D341Med (cell line): ENCODE measurements around the gene FCRLB.
"Not testable (repeated sequence)": the region's sequence is repeated elsewhere in the genome, so short reads cannot be mapped to it uniquely, and the experiment has no call there.

ENCODE experiments used
- DNase-seq: peaks from one replicate; pipeline ENCODE4 v3.0.0; 2012; ENCODE audit warnings: low spot score

FCRLB gene

DNA sequence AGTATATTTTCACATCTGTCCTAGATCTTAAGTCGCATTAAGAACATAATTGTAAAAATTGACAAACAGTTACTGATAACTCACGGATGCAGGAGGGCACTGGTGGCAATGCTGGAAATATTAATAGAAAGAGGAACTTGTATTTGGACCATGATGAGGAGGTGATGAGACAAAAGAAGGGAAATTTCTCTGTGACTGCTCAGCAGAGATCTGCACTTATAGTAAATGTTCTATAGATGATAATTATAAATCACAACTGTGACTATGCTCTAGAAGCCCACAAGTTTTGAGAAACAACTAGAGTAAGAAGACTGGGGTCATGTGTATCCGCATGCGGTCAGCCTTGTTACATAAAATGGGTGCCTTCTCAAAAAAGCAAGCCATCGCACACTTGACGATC, 19.6 kb downstream of the FCRLB start:
- DNase-seq = no peak

DNA sequence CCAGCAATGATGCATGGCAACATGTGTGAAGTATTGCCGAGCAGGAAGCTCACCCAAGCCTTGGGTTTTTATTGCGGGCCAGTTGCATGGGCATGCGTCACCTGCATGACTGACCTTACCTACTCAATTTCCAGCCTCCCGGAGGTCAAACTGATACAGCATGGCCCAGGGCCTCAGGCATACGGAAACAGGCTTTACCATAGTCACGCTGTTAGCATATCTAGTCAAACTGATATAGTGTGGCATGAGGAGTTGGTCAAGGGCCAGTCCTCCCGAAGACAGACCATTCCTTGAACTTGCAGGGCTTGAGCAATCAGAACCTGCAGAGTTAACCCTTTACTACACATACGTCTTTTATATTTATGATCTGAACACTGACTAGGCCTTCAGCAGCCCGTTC, 21.9 kb downstream of the FCRLB start:
- DNase-seq = no peak

DNA sequence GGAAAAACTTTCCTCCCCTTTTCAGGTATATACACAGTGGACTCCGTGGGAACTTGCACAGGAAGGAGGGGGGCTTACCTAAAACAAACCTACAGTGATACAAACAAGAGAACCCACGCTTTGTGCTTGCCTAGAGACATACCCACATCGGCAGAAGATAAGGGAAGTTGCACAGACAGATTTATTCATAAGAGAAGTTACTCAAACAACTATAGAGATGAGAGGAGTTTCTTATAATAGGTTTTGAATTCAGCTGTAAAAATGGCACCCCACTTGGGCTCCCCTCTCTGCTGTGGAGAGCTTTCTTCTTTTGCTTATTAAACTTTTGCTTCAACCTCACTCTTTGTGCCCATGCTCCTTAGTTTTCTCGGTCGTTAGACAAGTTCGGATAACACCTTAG, 26.5 kb downstream of the FCRLB start:
- no peak for DNase-seq

DNA sequence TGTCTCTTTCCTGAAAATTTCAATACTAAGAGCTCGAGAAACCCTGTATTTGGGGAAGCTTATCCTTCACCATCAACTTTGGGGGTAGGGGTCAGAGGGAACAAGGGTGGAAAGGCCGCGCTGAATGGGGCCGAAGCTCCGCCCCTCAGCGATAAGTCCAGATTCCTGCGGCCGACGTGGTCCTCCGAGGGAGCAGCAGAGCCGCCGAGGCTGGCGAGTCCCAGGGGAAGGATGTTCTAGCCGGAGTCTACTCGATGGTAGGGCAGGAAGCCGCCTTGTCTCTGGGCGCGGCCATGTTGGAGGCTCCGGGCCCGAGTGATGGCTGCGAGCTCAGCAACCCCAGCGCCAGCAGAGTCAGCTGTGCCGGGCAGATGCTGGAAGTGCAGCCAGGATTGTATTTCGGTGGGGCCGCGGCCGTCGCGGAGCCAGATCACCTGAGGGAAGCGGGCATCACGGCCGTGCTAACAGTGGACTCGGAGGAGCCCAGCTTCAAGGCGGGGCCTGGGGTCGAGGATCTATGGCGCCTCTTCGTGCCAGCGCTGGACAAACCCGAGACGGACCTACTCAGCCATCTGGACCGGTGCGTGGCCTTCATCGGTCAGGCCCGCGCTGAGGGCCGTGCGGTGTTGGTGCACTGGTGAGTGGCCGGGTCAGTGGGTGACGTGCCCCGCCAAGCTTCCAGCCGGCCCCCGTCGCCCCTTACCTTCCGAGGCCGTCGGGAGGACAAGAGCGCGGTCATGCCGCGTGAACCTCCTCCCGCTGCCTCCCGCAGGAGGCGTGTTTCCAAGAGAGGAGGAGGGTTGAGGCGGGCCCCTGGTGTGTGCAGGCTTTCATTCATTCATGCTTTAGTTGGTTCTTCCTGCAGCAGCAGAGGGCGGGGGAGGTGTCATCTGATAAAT, 28.4 kb downstream of the FCRLB start, which contains the start of gene DUSP12:
DUSP12 (plus strand) TSS at position 278 of the 899 bp plus-strand sequence; CDS start at position 294, 16 bp downstream.
- peak; percentile 96 for DNase-seq

DNA sequence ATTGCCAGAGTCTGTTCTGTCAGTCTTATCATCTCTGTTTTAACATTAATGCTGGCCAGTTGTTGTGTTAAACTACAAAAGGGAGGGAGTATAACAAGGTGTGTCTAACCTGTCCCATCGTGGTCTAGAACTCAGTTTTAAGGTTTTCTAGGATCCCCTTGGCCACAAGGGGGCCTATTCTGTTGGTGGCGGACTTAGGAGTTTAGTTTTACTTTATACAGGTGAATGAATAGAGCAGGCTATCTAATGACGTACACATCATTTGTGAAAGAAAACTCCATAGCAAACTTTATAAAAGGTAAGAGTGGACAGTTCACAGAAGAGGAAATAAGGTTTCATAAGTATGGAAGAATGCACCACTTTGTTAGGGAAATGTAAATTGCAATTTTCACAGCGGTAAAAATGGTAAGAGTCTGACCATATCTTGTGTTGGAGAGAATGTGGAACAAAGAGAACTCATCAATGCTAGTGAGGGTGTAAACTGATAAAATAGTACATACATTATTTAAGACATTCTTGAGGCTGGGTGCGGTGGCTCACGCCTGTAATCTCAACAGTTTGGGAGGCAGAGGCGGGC, 42.3 kb downstream of the FCRLB start:
- DNase-seq = peak; percentile 51

DNA sequence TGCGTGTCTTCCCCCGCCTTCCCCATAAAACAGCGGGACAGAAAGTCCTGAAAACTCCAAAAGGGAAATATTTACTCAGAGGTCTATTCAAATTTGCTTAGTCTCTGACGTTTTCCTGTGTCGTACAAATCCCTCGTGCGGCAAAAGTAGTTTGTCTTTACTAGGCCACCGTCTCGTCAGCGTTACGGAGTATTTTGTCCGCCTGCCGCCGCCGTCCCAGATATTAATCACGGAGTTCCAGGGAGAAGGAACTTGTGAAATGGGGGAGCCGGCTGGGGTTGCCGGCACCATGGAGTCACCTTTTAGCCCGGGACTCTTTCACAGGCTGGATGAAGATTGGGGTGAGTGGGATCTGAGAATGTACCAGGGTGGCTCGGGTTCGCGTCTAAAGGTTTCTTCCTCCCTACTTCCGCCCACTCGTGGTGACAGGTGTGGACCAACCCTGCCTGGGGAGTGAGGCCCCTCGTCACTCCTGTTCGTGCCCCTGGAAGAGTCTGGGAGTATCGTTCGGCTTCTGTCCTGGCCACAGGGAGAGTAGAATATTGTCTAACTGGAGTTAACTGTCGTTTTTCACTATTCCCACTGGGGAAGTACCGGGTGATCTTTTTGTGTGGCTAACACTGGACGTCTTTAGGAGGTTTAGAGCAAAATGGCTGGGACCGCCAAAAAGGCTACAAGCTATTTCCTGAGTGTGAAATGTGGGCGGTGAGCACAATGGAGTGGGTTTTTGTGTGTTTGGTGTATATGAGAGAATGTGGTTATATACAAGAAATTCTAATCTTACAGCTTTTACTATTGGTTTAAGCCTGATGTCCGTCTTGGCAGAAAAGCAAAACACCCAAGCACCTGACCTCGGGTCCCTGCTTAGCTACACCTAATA, 45.0 kb downstream of the FCRLB start, which contains the start of gene ATF6:
ATF6 (plus strand) TSS at position 219 of the 880 bp plus-strand sequence; CDS start at position 260, 41 bp downstream.
- DNase-seq = peak; percentile 84

DNA sequence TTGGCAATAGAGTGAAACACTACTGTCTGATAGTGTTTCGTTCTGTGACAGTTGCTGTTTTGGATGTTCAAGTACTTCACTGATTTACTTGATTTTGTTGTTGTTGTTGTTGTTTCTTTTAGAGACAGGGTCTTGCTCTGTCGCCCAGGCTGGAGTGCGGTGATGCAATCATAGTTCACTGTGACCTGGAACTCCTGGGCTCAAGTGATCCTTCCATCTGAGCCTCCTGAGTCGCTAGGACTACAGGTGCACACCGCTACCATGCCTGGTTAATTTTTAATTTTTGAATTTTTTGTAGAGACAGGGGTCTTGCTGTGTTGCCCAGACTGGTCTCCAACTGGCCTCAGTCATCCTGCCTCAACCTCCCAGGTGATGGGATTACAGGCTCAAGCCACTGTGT, 47.1 kb downstream of the FCRLB start:
- DNase-seq = no peak

DNA sequence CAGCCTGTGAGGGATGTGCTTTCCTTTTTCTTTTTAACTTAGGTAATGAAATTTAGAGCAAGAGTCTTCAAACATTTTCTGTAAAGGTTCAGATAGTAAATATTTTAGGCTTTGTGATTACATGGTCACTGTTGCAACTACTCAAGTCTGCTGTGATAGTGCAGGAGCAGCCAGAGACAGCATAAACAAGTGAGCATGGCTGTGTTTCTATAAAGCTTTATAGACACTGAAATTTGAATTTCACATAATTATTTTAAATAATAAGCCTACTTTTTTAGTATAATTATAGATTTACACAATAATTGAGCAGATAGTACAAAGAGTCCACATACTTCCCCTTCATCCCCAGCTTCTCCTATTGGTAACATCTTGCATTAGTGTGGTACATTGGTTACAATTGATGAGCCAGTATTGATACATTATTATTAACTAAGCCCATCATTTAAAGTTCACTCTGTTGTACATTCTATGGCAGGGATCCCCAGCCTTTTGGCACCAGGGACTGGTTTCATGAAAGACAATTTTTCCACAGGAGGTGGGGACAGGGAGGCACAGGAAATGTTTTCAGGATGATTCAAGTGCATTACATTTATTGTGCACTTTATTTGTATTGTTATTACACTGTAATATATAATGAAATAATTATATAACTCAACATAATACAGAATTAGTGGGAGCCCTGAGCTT, 47.8 kb downstream of the FCRLB start:
- no peak for DNase-seq

DNA sequence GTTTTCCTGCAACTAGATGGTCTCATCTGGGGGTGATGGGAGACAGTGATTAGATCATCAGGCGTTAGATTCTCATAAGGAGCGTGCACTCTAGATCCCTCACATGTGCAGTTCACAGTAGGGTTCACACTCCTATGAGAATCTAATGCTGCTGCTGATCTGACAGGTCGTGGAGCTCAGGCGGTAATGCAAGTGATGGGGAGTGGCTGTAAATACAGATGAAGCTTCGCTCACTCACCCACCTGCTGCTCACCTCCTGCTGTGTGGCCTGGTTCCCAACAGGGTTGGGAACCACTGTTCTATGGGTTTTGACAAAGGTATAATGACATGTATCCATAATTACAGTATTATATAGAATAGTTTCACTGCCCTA, 48.3 kb downstream of the FCRLB start:
- DNase-seq = not testable (repeated sequence)

DNA sequence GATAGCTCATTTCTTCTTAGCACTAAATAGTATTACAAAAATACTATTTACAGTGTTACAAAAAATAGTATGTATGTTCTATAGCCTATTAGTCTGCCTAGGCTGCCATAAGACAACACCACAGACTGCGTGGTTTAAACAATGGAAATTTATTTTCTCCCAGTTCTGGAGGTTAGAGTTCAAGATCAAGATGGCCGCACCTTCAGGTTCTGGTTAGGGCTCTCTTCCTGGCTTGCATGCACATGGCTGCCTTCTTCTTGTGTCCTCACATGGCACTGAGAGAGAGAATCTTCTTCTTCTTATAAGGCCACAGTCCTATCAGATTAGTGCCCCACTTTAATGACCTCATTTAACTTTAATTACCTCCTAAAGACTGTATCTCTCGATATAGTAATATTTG, 48.9 kb downstream of the FCRLB start:
- no peak for DNase-seq

DNA sequence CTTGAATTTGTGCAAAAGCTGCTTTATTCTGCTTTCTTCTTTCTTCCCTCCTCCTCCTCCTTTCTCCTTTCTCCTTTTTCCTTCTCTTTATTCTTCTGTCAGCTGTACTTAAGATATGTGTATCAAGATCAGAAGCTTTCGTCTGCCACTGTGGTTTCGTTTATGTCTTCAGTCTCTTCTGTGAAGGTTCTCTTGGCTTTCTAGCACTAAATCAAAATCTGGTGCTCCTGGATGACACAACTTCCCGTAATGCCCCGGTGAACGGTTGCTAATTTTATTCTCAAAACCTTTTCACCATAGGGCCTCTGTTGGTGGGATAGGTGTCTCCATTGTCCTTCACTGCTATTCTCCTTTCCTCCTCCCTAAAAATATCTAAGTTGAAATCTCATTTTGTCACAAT, 49.8 kb downstream of the FCRLB start:
- DNase-seq = no peak

DNA sequence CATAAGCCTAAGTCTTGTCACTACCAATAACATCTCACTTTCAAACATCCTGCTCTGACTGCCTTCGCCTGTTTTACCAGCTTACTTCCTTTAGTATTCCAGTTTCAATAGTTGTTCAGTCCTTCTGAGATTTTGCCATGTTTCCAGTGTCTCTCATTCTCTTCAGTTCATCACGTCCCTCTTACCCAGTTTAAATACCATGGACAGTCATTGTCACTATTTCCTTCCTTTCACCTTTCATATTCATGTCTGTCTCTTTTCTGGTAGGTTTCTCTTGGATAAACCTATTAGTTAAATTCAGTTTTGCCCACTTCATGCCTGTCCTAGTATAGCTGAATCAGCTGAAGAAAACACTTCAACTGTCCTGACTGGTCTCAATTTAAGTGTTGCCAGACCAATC, 50.6 kb downstream of the FCRLB start:
- DNase-seq = no peak

DNA sequence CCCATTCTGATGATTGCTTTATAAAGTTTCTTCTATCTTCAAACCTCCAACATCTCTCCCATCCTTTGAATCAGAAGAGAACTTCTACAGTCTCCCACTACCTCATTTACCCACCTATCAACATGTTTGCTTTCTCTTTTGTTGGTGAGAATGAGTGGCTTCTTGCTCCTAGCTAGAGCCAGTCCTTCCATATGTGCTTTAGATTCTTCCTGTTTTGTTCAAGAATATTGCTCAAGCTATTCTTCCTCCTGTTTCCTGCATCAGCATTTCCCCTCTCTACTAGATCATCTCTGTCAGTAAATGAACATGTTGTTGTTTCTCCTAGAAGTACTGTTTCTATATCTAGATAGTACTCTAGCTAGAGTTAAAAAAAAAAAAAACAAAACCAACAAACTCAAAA, 51.1 kb downstream of the FCRLB start:
- DNase-seq = no peak

DNA sequence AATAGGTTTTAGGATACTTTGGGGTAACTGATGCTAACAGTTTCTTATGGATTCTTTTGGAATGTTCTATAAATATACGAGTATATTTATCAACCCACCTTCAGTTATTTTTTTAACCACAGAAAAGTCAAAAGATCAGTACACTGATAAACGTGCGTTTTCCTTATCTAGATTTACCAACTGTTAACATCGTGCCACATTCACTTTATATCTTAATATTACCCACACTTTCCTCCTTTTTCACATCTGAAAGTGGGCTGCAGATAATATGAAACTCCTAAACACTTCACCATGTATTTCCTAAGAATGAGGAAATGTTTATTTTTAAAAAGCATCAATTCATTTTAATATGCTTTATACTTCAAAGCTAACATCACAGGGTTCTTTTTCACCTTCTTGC, 52.4 kb downstream of the FCRLB start:
- DNase-seq = no peak

DNA sequence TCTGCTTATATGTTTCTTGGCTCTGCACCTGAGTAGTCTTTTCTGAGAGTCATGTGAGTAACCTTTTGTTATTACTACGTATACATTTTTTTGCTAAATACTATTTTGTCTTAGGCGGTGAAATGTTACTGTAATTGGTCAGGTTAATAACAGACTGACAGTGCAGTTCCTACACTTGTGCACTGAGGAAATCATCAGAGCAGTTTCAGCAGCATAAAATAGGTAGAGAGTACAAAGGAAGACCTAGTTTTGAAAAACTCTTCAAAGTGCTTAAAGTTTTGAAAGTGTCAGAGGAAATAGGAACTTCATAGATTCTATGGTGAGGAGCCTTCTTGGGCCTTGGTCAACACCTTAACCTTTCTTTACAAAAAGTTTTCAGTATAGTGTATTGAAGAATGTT, 55.9 kb downstream of the FCRLB start:
- no peak for DNase-seq
